B cell (primary cell): ENCODE measurements around the gene MFAP2.

Experiments
- EZH2 ChIP-seq: IDR thresholded peaks from 2 replicates; pipeline ENCODE4 v1.6.1; 2012; ENCODE audit warnings: borderline replicate concordance, low read depth, mild to moderate bottlenecking, moderate library complexity, low read length; ENCODE audit not compliant: insufficient read depth, poor library complexity, severe bottlenecking
- TF ChIP-seq, protein P1 (sequence below): fragments of 200-600 bp; IDR thresholded peaks from one replicate; pipeline ENCODE4 v1.8.0; 2022; ENCODE audit warnings: antibody characterized with exemption, mild to moderate bottlenecking

DNA sequence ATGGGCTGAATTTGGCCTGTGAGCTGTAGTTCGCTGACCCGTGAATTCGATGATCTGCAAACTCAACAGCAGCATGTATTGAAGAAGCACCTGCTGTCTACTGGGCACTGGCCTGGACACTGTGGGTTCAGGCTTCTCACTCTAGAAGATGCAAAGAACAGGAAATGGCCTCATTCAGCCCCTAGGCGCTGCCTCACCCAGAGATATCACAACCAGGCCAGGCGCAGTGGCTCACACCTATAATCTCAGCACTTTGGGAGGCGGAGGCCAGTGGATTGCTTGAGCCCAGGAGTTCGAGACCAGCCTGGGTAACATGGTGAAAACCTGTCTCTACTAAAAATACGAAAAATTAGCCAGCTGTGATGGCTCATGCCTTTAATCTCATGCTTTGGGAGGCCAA lies 23.6 kb downstream of the MFAP2 start:
- TF ChIP-seq, protein P1, sequence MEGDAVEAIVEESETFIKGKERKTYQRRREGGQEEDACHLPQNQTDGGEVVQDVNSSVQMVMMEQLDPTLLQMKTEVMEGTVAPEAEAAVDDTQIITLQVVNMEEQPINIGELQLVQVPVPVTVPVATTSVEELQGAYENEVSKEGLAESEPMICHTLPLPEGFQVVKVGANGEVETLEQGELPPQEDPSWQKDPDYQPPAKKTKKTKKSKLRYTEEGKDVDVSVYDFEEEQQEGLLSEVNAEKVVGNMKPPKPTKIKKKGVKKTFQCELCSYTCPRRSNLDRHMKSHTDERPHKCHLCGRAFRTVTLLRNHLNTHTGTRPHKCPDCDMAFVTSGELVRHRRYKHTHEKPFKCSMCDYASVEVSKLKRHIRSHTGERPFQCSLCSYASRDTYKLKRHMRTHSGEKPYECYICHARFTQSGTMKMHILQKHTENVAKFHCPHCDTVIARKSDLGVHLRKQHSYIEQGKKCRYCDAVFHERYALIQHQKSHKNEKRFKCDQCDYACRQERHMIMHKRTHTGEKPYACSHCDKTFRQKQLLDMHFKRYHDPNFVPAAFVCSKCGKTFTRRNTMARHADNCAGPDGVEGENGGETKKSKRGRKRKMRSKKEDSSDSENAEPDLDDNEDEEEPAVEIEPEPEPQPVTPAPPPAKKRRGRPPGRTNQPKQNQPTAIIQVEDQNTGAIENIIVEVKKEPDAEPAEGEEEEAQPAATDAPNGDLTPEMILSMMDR, result no peak
- no peak for TF ChIP-seq EZH2
